Activated CD4-positive, alpha-beta T cell treated with anti-CD3 and anti-CD28 coated beads for 1 hour (primary cell): Measurements from ENCODE around the gene PVALEF.

Experiments
- DNase-seq: peaks from one replicate; pipeline ENCODE4 v3.0.0-alpha.2; 2020

Gene PVALEF

DNA sequence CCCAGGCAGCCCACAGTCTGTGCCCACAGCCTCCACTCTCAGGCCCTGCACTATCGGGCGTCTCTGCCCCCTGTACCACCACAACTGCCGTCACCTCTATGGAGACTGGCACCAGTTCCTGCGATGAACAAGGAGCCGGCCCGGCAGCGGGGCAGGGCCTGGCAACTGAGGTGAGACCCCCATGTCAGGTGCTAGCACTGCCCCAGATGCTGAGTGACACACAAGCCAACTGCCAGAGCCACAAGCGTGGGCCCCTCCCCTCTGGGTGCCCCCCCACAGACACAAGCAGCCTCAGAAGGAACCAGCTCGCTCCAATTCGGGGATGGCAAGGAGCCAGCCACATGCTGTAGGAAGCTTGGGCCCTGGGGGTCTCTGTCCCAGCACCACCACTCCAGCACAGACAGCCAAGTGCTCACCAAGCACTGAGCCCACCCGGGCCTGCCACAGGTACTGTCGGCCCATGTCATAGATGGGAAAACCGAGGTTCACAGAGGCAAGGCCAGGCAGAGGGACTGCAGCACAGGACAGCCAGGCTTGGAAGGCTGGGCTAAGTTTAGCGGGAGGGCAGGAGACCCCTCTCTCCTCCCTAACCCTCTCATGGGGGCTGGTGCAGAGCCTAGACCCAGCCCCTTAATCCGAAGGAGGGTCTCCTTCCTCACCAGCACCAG is 1.5 kb upstream of the PVALEF start:
- DNase-seq, result no peak

DNA sequence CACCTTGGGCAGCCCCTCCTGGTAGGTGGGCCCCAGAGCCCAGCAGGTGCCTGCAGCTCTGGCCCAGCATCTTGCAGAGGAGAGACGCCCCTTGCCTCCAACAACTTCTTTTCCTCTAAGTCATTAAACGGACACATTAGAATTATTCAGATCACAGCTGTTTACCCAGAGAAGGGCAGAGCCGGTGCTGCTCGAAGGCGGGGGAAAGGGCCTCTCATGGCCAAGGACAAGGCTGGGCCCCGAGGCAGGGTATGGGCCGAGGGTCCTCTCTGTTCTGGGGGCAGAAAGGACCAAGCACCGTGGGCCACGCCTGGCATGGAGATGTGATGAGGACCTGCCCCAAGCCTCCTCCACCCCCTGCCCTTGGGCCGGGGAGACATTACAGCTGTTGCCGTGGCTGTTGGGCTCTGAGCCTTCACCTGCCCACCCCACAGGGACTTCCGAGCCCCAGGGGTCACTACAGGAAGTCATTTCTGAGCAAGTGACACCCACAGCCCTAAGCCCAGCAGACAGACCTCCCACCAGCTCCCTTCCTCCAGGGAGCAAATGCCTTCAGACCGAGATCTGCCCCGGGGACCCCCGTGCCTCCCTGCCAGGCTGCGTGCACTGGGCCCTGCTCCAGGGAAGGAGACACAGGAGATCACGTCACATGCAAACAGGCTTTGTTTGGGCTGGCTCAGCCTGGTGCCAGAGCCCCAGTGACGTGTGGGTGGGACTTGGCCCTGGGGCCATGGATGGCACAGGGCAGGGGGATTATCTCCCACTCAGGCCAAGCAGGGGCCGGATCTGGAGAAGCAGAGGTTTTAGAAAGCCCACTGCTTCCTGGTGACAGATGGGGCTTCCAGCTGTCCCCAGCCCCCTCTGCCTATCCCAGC is 699 bp upstream of the PVALEF start:
- no peak for DNase-seq

DNA sequence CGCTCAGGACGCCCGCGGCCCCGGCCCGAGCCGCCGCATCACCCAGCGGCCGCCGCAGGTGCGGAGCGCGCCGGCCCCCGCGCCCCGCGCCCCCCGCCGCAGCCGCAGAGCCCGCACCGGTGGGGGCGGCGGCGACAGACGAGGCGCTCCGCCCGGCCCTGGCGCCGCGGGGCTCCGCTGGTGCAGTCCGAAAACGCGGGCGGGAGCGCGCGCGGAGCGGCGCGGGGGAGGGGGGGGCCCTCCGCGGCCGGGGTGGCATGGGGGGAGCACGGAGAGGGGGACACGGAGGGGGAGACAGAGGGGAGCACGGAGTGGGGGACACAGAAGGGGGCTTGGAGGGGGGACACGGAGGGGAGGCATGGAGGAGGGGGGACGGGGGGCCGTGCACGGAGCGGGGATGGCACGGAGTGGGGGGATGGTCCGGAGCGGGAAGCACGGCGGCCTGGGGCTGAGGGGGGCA is 756 bp downstream of the PVALEF start, which contains the start of gene AATK:
AATK (minus strand) TSS at position 189 of the 460 bp plus-strand sequence. CDS start 229 bp downstream, outside the sequence.
- no peak for DNase-seq

DNA sequence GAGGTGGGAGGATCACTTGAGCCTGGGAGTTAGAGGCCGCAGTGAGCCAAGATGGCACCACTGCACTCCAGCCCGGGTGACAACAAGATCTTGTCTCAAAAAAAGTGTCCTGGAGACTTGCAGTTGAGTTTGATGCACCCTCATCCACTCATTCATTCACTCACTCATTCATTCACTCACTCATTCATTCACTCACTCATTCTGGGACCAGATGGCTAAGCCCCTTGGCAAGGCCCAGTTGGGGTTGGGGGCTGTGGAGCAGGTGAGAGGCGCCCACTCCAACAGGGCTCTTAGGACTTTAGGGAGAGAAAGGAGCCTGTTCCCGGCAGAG is 1.9 kb downstream of the PVALEF start:
- DNase-seq, result no peak

DNA sequence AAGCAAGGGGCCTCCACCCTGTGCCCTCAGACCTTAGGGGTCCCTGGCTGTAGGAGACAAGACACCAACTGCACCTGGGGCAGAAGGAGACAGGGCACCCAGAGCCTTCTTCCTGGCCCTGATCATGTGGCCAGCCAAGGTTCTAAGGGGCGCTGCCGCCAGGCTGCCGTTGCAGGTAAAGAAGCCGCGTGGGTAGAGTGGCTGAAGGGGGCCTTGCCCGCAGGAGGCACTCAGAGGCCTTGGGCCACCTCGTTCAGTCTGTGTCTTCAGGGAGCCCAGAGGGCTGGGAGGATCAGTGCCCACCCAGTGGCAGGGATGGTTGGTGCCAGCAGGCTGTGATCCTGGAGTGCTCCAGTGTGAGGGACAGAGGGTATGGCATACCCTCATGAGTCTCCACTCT is 2.3 kb downstream of the PVALEF start:
- DNase-seq, result no peak

DNA sequence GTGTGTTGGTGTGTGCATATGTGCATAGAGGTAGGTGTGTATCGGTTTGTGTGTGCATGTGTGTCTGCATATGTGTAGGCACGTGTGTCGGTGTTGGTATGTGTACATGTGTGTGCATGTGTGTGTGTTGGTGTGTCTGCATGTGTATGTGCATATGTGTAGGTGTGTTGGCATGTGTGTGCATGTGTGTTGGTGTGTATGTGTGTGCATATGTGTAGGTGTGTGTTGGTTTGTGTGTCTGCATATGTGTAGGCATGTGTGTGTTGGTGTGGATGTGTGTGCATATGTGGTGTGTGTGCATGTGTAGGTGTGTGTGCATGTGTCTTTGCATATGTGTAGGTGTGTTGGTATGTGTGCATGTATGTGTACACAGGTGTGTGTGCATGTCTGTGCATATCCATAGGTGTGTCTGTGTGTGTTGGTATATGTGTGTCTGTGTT is 4.6 kb downstream of the PVALEF start:
- DNase-seq, result no peak

DNA sequence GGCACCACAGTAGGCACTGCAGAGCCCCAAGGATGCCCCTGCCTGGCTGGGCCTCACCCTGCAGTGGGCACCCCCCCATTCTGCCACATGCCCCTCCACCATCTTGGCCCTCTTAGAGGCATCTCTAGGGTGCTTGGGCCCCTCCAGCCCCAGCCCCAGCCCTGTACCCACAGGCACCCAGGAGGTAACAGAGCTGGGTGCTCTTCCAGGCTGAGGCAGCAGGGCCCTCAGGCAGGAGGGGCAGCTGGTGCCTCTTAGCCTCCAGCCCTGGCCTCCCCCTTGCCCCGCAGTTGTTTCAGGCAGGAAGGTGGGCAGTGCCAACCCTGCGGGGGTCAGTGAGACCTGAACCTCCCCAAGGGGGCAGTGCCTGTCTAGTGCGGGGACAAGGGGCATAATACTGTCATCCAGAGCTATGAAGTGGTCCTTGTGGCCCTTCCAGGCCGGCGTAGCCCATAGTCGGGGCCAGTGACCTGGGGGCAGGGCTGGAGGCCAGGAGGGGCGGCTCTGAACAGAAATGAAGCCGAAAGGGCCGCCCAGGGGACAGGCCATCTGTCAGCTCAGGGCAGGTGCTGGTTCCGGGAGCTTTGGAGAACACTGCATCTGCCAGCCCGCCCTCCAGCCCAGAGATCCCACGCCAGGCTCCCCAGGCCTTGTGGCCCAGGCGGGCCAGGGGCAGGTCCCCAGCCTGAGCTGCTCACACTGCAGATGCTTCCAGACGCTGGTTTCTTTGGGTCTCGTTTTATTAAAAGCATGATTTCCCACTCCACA is 5.6 kb downstream of the PVALEF start:
- no peak for DNase-seq

DNA sequence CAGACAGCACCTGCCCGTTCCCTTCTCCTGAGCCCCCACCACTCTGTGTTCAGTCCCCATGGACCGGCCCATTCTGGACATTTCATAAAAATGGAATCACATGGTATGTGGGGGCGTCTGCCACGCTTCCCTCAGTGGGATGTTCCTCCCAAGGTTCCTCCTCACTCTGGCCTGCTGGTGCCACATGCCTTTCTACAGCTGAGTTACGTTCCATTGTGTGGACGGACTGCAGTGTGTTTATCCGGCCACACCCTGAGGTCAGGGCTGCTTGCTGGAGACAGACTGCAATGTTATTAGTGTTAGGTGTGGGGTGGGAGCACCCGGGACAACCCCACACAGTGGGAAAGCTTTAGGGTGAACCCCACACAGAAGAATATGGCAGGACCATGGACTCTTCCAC is 6.6 kb downstream of the PVALEF start:
- DNase-seq, result no peak

DNA sequence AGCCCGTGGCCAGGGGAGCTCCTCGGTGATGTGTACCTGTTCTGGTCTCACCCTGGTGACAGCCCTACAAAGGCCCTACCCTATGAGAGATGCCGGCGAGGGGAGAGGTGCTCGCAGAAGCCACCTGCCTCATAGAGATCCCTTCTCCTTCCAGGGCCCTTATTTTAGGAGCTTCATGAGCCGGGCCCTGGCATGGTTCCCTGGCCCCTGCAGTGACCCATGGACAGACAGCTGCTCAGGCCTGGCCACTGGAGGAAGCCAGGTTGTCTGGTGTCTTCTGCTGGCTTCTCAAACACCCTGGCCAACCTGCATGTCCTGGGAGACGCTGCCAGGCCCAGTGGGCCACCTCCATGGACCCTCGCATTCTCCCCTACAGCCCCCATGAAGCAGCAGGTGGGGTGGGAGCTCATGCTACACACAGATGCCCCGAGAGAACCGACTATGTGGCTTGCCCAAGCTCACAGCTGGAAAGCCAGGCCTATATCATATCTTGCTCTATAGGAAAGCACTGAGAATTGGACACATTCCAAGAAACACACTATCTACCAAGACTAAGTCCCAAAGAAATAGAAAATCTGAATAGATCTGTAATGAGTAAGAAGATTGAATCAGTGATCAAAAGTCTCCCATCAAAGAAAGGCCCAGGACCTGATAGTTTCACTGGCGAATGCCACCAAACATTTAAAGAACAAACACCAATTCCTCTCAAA is 7.9 kb downstream of the PVALEF start:
- DNase-seq, result no peak

DNA sequence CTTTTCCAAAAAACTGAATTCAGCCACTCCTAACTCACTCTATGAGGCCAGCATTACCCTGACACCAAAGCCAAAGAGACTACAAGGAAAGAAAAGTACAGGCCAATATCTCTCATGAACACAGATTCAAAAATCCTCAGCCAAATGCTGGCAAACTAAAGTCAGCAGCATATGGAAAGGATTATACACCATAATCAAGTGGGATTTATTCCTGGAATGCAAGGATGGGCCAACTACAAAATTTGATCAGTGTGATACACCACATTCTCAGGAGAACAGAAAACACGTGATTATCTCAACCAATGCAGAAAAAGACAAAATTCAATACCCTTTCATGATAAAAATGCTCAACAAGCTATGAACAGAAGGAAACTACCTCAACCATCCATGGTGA is 8.5 kb downstream of the PVALEF start:
- no peak for DNase-seq

DNA sequence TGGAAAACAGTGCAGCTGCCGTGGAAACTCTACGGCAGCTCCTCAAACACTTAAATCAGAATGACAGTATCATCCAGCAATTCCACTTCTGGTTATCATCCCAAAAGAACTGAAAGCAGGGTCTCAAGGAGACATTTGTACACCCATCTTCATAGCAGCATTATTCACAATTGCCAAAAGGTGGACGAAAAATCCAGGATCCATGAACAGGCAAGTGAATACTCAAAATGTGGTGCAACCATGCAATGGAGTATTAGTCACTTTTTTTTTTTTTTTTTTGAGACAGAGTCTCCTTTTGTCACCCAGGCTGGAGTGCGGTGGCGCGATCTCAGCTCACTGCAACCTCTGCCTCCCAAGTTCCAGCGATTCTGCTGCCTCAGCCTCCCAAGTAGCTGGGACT is 11.4 kb downstream of the PVALEF start:
- DNase-seq, result no peak

DNA sequence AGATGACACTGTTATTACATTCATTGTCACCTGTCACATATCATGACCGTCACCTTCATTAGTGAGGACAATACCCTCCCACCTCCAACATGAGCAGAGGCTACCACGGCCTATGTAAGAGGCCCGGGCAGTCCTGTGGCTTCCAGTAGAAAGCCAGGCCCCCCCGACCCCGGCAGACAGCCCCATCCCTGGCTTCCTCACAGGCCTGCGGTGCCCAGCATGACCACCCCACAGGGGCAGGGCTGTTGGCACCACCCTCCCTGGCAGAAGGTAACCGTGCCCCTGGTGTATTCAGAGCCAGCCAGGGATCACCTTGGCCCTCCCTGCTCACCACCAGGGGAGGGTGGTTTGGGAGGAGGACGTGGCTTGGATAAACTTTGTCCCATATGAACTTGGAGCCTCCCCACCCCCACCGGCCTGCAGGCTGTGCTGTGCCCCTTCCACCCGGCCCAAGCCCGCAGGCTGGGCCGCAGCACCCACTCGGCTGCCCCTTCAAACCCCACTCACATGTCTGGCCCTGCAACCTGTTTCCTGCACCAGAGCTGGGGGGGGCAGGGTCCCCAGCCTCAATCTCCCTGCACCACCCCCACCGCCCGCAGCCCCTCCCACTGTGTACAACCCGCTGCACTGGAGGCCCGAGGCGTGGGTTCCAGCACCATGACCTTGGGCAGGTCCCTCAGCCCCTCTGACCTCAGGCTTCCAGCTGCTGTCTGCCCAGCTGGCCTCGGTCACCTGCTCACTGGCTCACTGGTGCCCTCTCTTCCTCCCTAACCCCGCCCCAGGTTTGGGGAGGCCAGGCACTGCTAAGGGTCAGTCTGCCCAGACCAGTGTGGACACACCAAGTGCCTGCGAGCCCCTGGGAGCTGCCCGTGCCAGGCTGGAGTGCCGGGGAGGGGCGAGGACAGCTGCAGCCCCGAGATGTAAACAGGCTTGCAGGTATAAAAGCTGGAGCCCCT is 13.1 kb downstream of the PVALEF start:
- no peak for DNase-seq

DNA sequence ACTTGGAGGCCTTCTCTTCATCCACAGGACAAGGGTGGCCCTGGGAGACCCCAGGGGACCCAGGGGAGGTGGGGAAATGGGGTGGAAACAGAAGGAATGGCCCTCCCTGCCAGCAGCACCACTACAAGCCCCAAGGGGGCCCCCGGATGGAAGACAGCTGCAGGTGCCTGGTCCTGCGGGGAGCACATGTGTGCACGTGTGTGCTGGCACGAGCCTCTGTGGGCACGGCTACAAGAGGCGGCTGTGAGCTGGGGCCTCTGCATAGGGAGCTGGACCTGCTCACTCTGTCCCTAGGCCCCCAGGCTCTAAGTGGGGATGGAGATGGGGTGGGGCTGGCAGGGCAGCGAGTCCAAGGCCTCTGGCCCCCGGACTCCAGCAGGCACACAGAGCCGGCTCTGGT is 13.9 kb downstream of the PVALEF start:
- no peak for DNase-seq

DNA sequence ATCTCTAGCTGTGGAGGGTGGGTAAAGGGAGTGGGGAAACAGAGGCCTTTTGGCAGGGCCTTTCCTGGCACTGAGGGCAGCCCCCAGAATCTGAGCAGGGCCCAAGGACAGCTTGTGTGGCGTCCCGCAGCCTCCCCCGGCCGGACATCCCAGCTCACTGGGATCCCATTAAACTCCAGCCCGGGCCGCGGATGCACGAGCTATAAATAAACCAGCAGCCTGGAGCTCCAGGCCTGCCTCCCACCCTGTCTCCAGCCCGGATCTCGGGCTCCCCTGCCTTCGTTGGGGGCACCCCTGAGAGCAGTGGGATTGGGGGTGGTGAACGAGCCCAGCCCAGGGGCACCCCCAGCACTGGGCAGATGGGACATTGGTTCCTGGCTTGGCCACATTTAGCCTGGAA is 14.6 kb downstream of the PVALEF start:
- DNase-seq, result no peak

DNA sequence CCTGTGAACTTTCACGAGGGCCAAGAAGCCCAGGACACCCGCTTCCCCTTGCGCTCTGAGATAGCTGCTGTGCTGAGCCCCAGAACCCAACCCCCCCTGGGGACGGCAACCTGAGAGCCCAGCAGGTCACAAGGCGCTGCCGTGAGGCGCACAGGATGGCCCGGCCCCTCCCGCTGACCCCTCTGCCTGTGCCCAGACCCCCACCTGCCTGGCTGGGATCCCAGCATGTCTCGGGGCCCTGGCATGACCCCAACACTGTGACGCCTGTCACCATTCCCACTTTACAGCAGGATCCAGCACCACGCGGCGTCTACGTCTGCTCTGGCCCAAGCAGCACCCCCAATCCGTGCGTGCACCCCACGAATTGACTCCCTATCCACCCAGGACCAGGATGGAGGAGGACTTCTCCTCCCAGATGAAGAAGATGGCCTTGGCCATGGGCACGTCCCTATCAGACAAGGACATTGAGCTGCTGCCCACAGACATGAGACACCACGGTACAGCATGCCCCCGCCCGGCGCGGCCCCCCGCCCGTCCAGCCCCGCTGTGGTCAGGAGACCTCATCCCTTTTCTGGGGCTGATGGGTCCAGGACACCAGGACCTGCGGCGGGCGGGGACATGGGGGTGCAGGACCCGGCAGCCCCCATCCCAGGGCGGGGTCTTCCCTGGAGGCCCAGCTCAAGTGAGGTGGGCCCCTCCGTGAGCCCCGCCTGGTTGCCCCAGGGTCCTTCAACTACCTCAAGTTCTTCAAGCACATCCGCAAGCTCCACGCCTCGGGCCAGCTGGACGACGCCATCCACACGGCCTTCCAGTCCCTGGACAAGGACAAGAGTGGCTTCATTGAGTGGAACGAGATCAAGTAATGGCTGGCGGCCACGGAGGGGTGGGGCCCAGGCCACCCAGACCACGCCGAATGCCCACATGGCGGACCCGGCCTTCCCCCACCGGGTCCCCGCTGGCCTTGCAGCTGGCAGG is 15.8 kb downstream of the PVALEF start:
- no peak for DNase-seq

DNA sequence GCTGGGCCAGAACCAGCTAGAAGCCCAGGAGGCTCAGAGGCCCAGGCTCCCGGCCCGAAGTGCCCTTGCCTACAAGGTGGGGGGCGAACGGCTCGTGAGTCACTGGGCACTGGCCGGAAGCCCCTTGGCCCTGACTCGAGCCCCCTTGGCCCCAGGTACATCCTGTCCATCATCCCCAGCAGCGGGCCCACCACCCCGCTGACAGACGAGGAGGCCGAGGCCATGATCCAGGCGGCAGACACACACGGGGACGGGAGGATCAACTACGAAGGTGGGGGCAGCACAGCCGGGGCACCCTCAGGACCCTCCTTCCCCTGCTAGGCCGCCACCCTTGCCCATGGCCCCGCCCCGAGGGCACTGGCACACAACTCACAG is 16.5 kb downstream of the PVALEF start:
- no peak for DNase-seq

DNA sequence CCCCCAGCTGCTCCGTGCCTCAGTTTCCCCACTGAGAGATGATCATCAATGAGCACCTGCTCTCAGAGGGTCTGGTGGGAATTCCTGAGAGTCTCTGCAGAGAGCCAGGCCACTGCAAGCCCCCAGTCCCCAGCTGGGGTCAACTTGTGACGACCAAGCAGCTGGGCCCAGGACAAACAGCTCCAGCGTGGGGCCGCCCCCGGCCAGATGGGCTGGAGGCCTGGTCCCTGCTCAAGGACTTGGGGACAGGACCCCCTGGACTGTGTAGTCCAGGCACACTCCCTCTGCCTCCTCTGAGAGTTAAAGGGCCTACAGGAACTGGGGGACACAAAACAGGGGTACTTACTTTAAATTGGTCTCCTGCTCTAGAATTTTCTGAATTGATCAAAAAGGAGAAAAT is 17.3 kb downstream of the PVALEF start:
- DNase-seq, result no peak

DNA sequence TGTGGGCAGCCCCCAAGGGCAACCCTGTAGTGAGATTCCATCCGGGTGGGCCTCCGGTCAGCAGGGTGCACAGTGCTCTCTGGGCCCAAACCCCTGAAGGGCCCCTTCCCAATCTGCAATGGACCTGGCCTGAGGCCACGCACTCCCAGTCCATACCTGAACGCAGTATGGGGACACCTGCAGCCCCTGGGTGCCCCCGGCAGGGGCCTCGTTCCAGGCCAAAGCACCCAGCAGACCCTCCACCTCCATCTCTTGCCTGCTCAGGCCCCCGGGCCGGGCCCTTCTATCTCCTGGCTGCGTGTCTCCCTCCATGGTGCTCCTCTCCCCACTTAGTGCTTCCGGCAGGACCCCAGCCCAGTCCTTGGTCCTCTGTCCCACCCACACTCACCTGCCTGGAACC is 18.0 kb downstream of the PVALEF start:
- DNase-seq, result no peak

DNA sequence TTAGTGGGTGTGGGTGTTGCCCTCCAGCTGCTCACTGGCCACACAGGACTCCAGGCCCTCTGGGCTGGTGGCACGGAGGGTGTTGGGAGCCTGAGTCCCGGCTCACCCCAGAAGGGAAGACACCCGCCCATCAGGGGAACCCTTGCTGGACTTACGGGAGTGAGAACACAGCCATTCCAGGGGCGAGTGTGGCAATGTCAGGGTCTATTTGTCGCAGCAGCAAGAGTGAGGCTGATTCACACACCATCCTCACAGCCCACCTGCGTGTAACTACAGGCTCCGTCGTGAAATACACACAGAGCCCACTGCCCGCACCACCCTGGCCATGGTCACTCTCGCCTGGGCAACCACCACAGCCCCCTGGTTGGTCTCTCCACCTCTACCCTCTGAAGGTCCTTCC is 18.5 kb downstream of the PVALEF start:
- no peak for DNase-seq

DNA sequence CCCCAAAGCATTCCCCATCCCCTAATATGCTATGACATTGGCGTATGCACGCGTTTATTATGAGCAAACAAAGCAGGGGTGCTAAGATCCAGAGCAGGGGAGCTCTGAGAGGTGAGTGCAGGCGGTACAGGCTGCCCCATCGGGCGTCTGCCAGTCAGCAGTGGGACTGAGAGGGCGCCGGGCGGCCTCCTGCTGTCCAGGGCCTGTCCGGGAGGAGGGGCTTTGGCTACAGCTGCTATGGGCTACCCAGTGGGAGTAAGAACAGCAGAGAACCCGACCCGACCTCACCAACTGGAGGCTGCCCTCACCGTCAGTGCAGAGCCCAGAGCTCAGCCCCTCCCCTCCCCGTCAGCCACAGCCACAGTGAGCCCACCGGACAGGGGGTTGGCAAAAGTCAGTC is 19.2 kb downstream of the PVALEF start:
- no peak for DNase-seq

DNA sequence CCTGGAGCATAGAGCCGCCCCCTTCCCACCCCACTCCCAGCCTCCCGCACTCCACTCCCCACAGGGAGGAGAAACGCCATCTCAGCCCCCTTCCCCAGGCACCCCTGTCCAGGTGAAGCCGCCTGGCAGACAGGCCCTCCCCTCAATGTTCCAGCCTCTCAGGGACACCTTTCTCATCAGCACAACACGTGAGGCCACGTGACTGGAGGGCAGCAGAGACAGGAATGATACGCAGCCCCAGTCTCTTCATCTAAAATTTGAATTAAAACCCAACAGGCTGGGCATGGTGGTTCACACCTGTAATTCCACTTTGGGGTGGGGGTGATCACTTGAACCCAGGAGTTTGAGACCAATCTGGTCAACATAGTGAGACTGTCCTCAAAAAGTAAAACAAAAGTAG is 20.9 kb downstream of the PVALEF start:
- no peak for DNase-seq
